Activated CD4-positive, CD25-positive, alpha-beta regulatory T cell treated with anti-CD3 and anti-CD28 coated beads, Interleukin-2, amount 50 U/mL, for 16 hours (primary cell): ENCODE measurements around the gene SCN3A.

Experiments
- DNase-seq: peaks from one replicate; pipeline ENCODE4 v3.0.0-alpha.2; 2020; ENCODE audit warnings: low read depth, low spot score

Gene SCN3A

GRCh38 chr2:165112133-165112573 lies 91.7 kb downstream of the SCN3A start:
- DNase-seq, result no peak

- no peak for DNase-seq
Observed at GRCh38 chr2:165110394-165110793, 93.5 kb downstream of the SCN3A start.

- no peak for DNase-seq
Observed at GRCh38 chr2:165109915-165110314, 93.9 kb downstream of the SCN3A start.

- no peak for DNase-seq
Observed at GRCh38 chr2:165105926-165106325, 97.9 kb downstream of the SCN3A start.

- no peak for DNase-seq
Observed at GRCh38 chr2:165087933-165088901, 115.6 kb downstream of the SCN3A start.

GRCh38 chr2:165086337-165086736 lies 117.5 kb downstream of the SCN3A start:
- DNase-seq, result no peak

GRCh38 chr2:165083326-165083725 lies 120.5 kb downstream of the SCN3A start:
- DNase-seq, result no peak

- no peak for DNase-seq
Observed at GRCh38 chr2:165082479-165082878, 121.4 kb downstream of the SCN3A start.

- no peak for DNase-seq
Observed at GRCh38 chr2:165081276-165081675, 122.6 kb downstream of the SCN3A start.

GRCh38 chr2:165079432-165079831 lies 124.4 kb downstream of the SCN3A start:
- no peak for DNase-seq

GRCh38 chr2:165078913-165079312 lies 124.9 kb downstream of the SCN3A start:
- DNase-seq, result no peak

GRCh38 chr2:165074884-165075283 lies 129.0 kb downstream of the SCN3A start:
- DNase-seq, result no peak

- DNase-seq, result no peak
Observed at GRCh38 chr2:165074323-165074722, 129.5 kb downstream of the SCN3A start.

GRCh38 chr2:165070076-165070475 lies 133.8 kb downstream of the SCN3A start:
- no peak for DNase-seq

GRCh38 chr2:165069151-165069550 lies 134.7 kb downstream of the SCN3A start:
- DNase-seq, result no peak

- no peak for DNase-seq
Observed at GRCh38 chr2:165068487-165068757, 135.4 kb downstream of the SCN3A start.

- no peak for DNase-seq
Observed at GRCh38 chr2:165067643-165068486, 136.0 kb downstream of the SCN3A start.

GRCh38 chr2:165064743-165065142 lies 139.1 kb downstream of the SCN3A start:
- no peak for DNase-seq

- DNase-seq, result no peak
Observed at GRCh38 chr2:165060411-165060810, 143.4 kb downstream of the SCN3A start.

GRCh38 chr2:165058476-165059265 lies 145.2 kb downstream of the SCN3A start:
- DNase-seq, result no peak

- DNase-seq, result no peak
Observed at GRCh38 chr2:165057931-165058330, 145.9 kb downstream of the SCN3A start.

- no peak for DNase-seq
Observed at GRCh38 chr2:165057308-165057707, 146.5 kb downstream of the SCN3A start.
